ENCODE measurements around the gene TAS1R3. TPM values are rescaled to one million over a fixed set of nuclear protein-coding genes. Genes with fewer than 3 reads are reported as not detected.

The TAS1R3 gene
- total RNA-seq, 1 donor, result under 0.01 TPM

DNA sequence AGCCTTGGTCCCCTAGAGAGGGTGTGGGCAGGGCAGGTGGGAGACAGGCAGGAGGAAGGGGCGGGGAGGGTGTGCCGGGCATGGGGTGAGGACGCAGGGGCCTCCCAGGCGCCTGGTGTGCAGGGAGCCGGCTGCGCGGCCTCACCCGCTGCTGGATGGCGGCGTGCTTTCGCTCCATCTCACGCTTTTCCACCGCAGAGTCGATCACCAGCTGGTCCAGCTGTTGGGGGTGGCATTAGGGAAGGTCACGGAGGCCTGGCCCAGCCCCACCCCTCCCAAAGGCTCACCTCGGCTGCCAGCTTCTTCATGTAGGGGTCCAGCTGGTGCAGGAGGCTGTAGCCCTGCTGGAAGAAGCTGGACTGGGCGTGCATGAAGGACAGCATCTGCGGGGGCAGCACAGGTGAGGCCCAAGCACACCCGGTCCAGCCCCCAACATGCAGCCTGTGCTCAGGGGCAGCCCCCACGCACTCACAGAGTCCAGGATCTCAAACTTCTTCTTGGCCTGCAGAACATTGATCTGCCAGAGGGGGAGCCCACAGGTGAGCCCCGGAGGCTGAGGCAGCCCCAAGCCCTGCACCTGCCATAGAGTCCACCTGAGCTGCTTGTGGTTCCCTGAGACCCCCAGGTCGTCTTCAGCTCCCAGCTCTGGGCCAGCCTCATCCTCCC, 31.3 kb upstream of the TAS1R3 start:
- no peaks in the 10 kb centered on the region for H3K9me3 ChIP-seq (ENCODE audit: low read depth, low read length)
- no peak overlapping the region for H2AFZ ChIP-seq (ENCODE audit: low read length)
- no peaks in the 10 kb centered on the region for H3K27me3 ChIP-seq (ENCODE audit: insufficient read depth, low read length)
- peaks cover 3% of the 10 kb centered on the region for H3K36me3 ChIP-seq (ENCODE audit: insufficient read depth, low read length)
- H4K20me1 ChIP-seq (ENCODE audit: insufficient read depth, low read length), result peaks cover 40% of the 10 kb centered on the region
- H3K4me2 ChIP-seq (ENCODE audit: insufficient read depth, low read length), result no peak overlapping the region
- no peak overlapping the region for H3K4me3 ChIP-seq (ENCODE audit: insufficient read depth, low read length)
- H3K27ac ChIP-seq (ENCODE audit: low read depth, low read length), result no peak overlapping the region
- H3K79me2 ChIP-seq (ENCODE audit: insufficient read depth, low read length), result peaks cover 17% of the 10 kb centered on the region
- peak; percentile 87 for DNase-seq (ENCODE audit: insufficient read length, low spot score, missing footprints)
- peaks cover 6% of the 10 kb centered on the region for H3K4me1 ChIP-seq (ENCODE audit: insufficient read depth, low read length)
- TF ChIP-seq, protein P1, sequence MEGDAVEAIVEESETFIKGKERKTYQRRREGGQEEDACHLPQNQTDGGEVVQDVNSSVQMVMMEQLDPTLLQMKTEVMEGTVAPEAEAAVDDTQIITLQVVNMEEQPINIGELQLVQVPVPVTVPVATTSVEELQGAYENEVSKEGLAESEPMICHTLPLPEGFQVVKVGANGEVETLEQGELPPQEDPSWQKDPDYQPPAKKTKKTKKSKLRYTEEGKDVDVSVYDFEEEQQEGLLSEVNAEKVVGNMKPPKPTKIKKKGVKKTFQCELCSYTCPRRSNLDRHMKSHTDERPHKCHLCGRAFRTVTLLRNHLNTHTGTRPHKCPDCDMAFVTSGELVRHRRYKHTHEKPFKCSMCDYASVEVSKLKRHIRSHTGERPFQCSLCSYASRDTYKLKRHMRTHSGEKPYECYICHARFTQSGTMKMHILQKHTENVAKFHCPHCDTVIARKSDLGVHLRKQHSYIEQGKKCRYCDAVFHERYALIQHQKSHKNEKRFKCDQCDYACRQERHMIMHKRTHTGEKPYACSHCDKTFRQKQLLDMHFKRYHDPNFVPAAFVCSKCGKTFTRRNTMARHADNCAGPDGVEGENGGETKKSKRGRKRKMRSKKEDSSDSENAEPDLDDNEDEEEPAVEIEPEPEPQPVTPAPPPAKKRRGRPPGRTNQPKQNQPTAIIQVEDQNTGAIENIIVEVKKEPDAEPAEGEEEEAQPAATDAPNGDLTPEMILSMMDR (IDR thresholded peaks at IDR 0.05; ENCODE audit: extremely low read depth, low read depth, low read length), result peak; percentile 29

DNA sequence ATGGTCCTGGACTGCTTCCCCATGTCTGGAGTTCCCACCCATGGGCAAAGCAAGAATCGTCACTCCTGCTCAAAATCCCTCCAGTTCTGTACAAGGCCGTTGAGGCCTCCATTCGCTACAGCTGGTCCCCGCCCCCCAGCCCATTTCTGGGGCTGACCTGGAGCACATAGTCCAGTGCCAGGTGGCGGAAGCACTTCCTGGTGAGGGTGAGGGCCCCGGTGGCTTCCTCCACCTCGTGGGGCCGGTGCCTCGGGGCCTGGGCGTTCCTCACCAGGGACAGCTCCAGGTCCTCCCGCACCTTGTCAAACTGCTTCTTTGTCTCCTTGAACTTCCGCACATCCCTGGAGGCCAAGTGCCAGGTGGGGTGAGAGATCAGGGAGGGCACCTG, 30.7 kb upstream of the TAS1R3 start:
- Histone ChIP-seq H3K4me1 (ENCODE audit: insufficient read depth, low read length) (peaks cover 11% of the 10 kb centered on the region), H3K9me3 (ENCODE audit: low read depth, low read length) (no peaks in the 10 kb centered on the region), H3K4me3 (ENCODE audit: insufficient read depth, low read length) (no peak overlapping the region), H3K4me2 (ENCODE audit: insufficient read depth, low read length) (no peak overlapping the region), H3K79me2 (ENCODE audit: insufficient read depth, low read length) (peaks cover 22% of the 10 kb centered on the region), H4K20me1 (ENCODE audit: insufficient read depth, low read length) (peaks cover 45% of the 10 kb centered on the region), H2AFZ (ENCODE audit: low read length) (no peak overlapping the region), H3K27ac (ENCODE audit: low read depth, low read length) (no peak overlapping the region), H3K27me3 (ENCODE audit: insufficient read depth, low read length) (no peaks in the 10 kb centered on the region), H3K36me3 (ENCODE audit: insufficient read depth, low read length) (peaks cover 3% of the 10 kb centered on the region)
- DNase-seq (ENCODE audit: insufficient read length, low spot score, missing footprints), result no peak
- TF ChIP-seq, protein P1 (IDR thresholded peaks at IDR 0.05; ENCODE audit: extremely low read depth, low read depth, low read length), result no peak

DNA sequence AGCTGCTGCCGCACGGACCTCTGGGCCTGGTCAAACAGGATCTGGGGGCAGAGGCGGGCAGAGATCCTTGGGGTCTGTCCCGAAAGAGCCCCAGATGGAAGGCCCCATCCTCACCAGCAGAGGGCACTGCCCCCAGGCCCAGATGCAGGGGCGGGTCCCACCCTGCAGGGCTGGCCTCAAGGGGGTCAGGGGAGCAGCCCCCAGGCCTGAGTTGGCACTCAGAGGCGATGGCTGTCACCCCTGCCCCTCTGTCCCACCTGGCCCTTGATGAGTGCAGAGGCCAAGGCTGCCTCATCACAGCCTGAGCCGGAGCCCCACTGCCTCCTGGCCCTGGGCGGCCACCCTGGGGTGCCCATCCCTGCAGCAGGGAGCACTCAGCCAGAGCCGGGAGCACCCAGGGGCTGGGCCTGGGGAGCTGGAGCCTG, 29.1 kb upstream of the TAS1R3 start:
- H3K36me3 ChIP-seq (ENCODE audit: insufficient read depth, low read length), result peaks cover 3% of the 10 kb centered on the region
- H2AFZ ChIP-seq (ENCODE audit: low read length), result no peak overlapping the region
- peaks cover 39% of the 10 kb centered on the region for H3K79me2 ChIP-seq (ENCODE audit: insufficient read depth, low read length)
- peaks cover 59% of the 10 kb centered on the region for H4K20me1 ChIP-seq (ENCODE audit: insufficient read depth, low read length)
- no peaks in the 10 kb centered on the region for H3K9me3 ChIP-seq (ENCODE audit: low read depth, low read length)
- TF ChIP-seq, protein P1 (IDR thresholded peaks at IDR 0.05; ENCODE audit: extremely low read depth, low read depth, low read length), result peak; percentile 43
- H3K4me1 ChIP-seq (ENCODE audit: insufficient read depth, low read length), result peaks cover 28% of the 10 kb centered on the region
- H3K4me3 ChIP-seq (ENCODE audit: insufficient read depth, low read length), result no peak overlapping the region
- DNase-seq (ENCODE audit: insufficient read length, low spot score, missing footprints), result peak; percentile 93
- no peak overlapping the region for H3K4me2 ChIP-seq (ENCODE audit: insufficient read depth, low read length)
- no peaks in the 10 kb centered on the region for H3K27me3 ChIP-seq (ENCODE audit: insufficient read depth, low read length)
- no peak overlapping the region for H3K27ac ChIP-seq (ENCODE audit: low read depth, low read length)

DNA sequence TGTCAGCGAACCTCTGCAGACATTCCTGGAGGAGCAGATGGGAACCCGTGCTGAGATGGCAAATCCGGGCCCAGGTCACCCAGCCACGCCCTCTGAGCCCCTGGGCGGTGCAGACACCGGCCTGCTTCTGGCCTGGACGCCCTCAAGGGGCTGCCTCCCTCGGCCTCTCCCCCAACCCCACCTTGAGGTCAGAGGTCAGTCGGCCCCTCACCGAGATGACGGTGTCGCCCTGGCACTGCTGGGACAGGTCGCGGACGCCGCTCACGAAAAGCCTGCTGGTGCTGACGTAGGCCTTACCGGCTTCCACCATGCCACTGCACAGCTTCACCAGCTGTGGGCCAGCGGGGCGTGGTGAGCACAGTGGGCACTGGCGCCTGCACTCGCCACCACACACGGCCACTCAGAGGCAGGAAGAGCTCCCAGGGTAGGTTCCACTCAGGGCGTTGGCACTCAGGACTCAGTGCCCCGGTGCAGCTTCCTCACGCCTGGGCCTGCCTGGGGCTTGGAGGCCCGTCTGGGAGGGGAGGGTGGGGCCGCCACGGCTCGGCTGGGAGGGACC, 28.1 kb upstream of the TAS1R3 start:
- Histone ChIP-seq H3K4me2 (ENCODE audit: insufficient read depth, low read length) (no peak overlapping the region), H3K9me3 (ENCODE audit: low read depth, low read length) (no peaks in the 10 kb centered on the region), H3K27me3 (ENCODE audit: insufficient read depth, low read length) (no peaks in the 10 kb centered on the region), H3K4me3 (ENCODE audit: insufficient read depth, low read length) (no peak overlapping the region), H3K27ac (ENCODE audit: low read depth, low read length) (no peak overlapping the region), H4K20me1 (ENCODE audit: insufficient read depth, low read length) (peaks cover 62% of the 10 kb centered on the region), H3K36me3 (ENCODE audit: insufficient read depth, low read length) (peaks cover 3% of the 10 kb centered on the region), H3K79me2 (ENCODE audit: insufficient read depth, low read length) (peaks cover 43% of the 10 kb centered on the region), H2AFZ (ENCODE audit: low read length) (no peak overlapping the region), H3K4me1 (ENCODE audit: insufficient read depth, low read length) (peaks cover 29% of the 10 kb centered on the region)
- TF ChIP-seq, protein P1 (IDR thresholded peaks at IDR 0.05; ENCODE audit: extremely low read depth, low read depth, low read length), result no peak
- DNase-seq (ENCODE audit: insufficient read length, low spot score, missing footprints), result no peak
